Spleen (tissue), 3 donors: ENCODE results near the gene TUBB4A.

Experiments
- POLR2A ChIP-seq, 3 donors: fragments of 450-650 bp; IDR thresholded peaks; one replicate each; pipeline ENCODE4 v1.5.1; 2017; ENCODE audit warnings: antibody characterized with exemption in 3 of 3, mild to moderate bottlenecking in 1 of 3
- POLR2AphosphoS5 ChIP-seq, 3 donors: sonication (generic); formaldehyde crosslinking; IDR thresholded peaks; one replicate each; pipeline ENCODE4 v1.5.1; 2017; ENCODE audit warnings: antibody characterized with exemption in 3 of 3

GRCh38 chr19:6534451-6535093, 32.5 kb upstream of the TUBB4A start:
- no peak for TF ChIP-seq POLR2AphosphoS5 (IDR thresholded peaks at IDR 0.05)
- no peak for TF ChIP-seq POLR2A (IDR thresholded peaks at IDR 0.05)
